Neural crest cell (in vitro differentiated cells): Measurements from ENCODE around the gene ARMC8. TPM values are rescaled to one million over a fixed set of nuclear protein-coding genes. Genes with fewer than 3 reads are reported as not detected.

Experiments
- DNase-seq: peaks from one replicate; pipeline ENCODE4 v3.0.0; 2021; ENCODE audit warnings: low read depth, mixed read lengths, low spot score
- H3K27ac Mint-ChIP-seq: one replicate; pipeline ENCODE4 v1.8.0; 2021; ENCODE audit warnings: mild to moderate bottlenecking, mixed read lengths; ENCODE audit not compliant: unreplicated experiment
- H3K27me3 Mint-ChIP-seq: 2 replicates; pipeline ENCODE4 v1.8.0; 2021; ENCODE audit warnings: low read depth, mild to moderate bottlenecking, mixed read lengths
- H3K36me3 Mint-ChIP-seq: 2 replicates; pipeline ENCODE4 v1.8.0; 2021; ENCODE audit warnings: low read depth, mild to moderate bottlenecking, mixed read lengths
- H3K4me1 Mint-ChIP-seq: 2 replicates; pipeline ENCODE4 v1.8.0; 2021; ENCODE audit warnings: mixed read lengths
- H3K4me3 Mint-ChIP-seq: one replicate; pipeline ENCODE4 v1.8.0; 2021; ENCODE audit warnings: mild to moderate bottlenecking, mixed read lengths
- H3K9me3 Mint-ChIP-seq: 2 replicates; pipeline ENCODE4 v1.8.0; 2021; ENCODE audit warnings: mixed read lengths
- CTCF ChIP-seq: fragments of 200-600 bp; sonication (generic); conservative IDR thresholded peaks from 2 replicates; pipeline ENCODE4 v1.5.0; 2021; ENCODE audit warnings: antibody characterized with exemption, mild to moderate bottlenecking
- total RNA-seq: library from RNA; stranded (reverse); gene quantifications from 2 replicates; pipeline ENCODE4 v1.2.1, GENCODE V29; 2021

ARMC8 gene
- total RNA-seq, 1 donor from 2014 or later, result 40.0 TPM

GRCh38 chr3:138242466-138242865, 55.4 kb downstream of the ARMC8 start:
- H3K36me3 Mint-ChIP-seq, result peaks cover 23% of the 10 kb centered on the region
- no peak for DNase-seq
- H3K4me3 Mint-ChIP-seq, result no peak overlapping the region
- no peak overlapping the region for H3K27ac Mint-ChIP-seq
- no peak for TF ChIP-seq CTCF
- H3K27me3 Mint-ChIP-seq, result no peaks in the 10 kb centered on the region
- no peaks in the 10 kb centered on the region for H3K4me1 Mint-ChIP-seq
- no peaks in the 10 kb centered on the region for H3K9me3 Mint-ChIP-seq

- H3K36me3 Mint-ChIP-seq, result peaks cover 37% of the 10 kb centered on the region
- H3K4me1 Mint-ChIP-seq, result no peaks in the 10 kb centered on the region
- no peak for DNase-seq
- peaks cover 2% of the 10 kb centered on the region for H3K9me3 Mint-ChIP-seq
- TF ChIP-seq CTCF, result no peak
- no peak overlapping the region for H3K27ac Mint-ChIP-seq
- no peaks in the 10 kb centered on the region for H3K27me3 Mint-ChIP-seq
- no peak overlapping the region for H3K4me3 Mint-ChIP-seq
These were observed 57.9 kb downstream of the ARMC8 start for GRCh38 chr3:138245026-138245425.

- no peaks in the 10 kb centered on the region for H3K4me1 Mint-ChIP-seq
- H3K27me3 Mint-ChIP-seq, result no peaks in the 10 kb centered on the region
- no peak for TF ChIP-seq CTCF
- H3K36me3 Mint-ChIP-seq, result peaks cover 30% of the 10 kb centered on the region
- peaks cover 2% of the 10 kb centered on the region for H3K9me3 Mint-ChIP-seq
- no peak for DNase-seq
- H3K27ac Mint-ChIP-seq, result no peak overlapping the region
- H3K4me3 Mint-ChIP-seq, result no peak overlapping the region
These were observed 62.5 kb downstream of the ARMC8 start for GRCh38 chr3:138249636-138250035.

- no peak for TF ChIP-seq CTCF
- no peaks in the 10 kb centered on the region for H3K27me3 Mint-ChIP-seq
- H3K9me3 Mint-ChIP-seq, result peaks cover under 1% of the 10 kb centered on the region
These were observed 66.5 kb downstream of the ARMC8 start for GRCh38 chr3:138253609-138254008.

GRCh38 chr3:138254216-138254615, 67.1 kb downstream of the ARMC8 start:
- Mint-ChIP-seq H3K27ac (no peak overlapping the region), H3K9me3 (no peaks in the 10 kb centered on the region), H3K4me3 (no peak overlapping the region), H3K4me1 (no peaks in the 10 kb centered on the region), H3K36me3 (peaks cover 7% of the 10 kb centered on the region), H3K27me3 (no peaks in the 10 kb centered on the region)
- no peak for DNase-seq
- TF ChIP-seq CTCF, result no peak

More at GRCh38 chr3:138253609-138254008, 66.5 kb downstream of the ARMC8 start:
- no peak overlapping the region for H3K27ac Mint-ChIP-seq
- peaks cover 7% of the 10 kb centered on the region for H3K36me3 Mint-ChIP-seq
- no peak overlapping the region for H3K4me3 Mint-ChIP-seq
- H3K4me1 Mint-ChIP-seq, result no peaks in the 10 kb centered on the region
- DNase-seq, result no peak

- Mint-ChIP-seq H3K27me3 (no peaks in the 10 kb centered on the region), H3K4me1 (no peaks in the 10 kb centered on the region)
- no peak for TF ChIP-seq CTCF
These were observed 68.9 kb downstream of the ARMC8 start for GRCh38 chr3:138256022-138256421.

More at GRCh38 chr3:138256022-138256421, 68.9 kb downstream of the ARMC8 start:
- no peak overlapping the region for H3K27ac Mint-ChIP-seq
- H3K36me3 Mint-ChIP-seq, result peaks cover 6% of the 10 kb centered on the region
- no peak overlapping the region for H3K4me3 Mint-ChIP-seq
- no peak for DNase-seq
- no peaks in the 10 kb centered on the region for H3K9me3 Mint-ChIP-seq
